ENCODE data around the gene SPG7.

SPG7 gene

DNA sequence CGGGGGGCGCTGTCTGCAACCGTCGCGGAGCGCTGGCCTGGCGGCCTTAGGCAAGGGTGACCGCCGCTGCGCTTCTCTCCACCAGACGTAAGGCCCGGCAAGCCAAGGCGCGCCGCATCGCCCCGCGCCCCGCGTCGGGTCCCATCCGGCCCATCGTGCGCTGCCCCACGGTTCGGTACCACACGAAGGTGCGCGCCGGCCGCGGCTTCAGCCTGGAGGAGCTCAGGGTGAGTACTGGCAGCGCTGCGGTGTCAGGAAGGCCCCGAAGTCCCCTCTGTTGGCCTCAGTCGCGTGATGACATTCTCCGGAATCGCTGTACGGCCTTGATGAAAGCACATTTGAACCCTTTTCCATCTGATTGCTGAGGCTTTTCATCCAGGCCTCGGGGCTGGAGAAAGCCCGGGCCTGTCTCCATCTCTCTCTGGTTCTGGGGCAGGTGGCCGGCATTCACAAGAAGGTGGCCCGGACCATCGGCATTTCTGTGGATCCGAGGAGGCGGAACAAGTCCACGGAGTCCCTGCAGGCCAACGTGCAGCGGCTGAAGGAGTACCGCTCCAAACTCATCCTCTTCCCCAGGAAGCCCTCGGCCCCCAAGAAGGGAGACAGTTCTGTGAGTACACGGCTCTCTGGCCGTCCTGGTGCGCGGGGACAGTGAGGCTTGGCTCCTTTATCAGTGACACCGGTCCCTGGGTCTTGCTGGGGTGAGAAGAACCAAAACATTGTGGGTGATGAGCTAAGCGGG is 53.1 kb downstream of the SPG7 start:
- TF ChIP-seq, protein P1, sequence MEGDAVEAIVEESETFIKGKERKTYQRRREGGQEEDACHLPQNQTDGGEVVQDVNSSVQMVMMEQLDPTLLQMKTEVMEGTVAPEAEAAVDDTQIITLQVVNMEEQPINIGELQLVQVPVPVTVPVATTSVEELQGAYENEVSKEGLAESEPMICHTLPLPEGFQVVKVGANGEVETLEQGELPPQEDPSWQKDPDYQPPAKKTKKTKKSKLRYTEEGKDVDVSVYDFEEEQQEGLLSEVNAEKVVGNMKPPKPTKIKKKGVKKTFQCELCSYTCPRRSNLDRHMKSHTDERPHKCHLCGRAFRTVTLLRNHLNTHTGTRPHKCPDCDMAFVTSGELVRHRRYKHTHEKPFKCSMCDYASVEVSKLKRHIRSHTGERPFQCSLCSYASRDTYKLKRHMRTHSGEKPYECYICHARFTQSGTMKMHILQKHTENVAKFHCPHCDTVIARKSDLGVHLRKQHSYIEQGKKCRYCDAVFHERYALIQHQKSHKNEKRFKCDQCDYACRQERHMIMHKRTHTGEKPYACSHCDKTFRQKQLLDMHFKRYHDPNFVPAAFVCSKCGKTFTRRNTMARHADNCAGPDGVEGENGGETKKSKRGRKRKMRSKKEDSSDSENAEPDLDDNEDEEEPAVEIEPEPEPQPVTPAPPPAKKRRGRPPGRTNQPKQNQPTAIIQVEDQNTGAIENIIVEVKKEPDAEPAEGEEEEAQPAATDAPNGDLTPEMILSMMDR (conservative IDR thresholded peaks at IDR 0.05; ENCODE audit: control insufficient read depth, insufficient read depth, low read depth, low read length), result no peak
- DNase-seq (ENCODE audit: low read depth), result no peak
- peak overlapping the region; percentile 91 for H3K4me3 ChIP-seq (ENCODE audit: control insufficient read depth, low read depth, low read length)

DNA sequence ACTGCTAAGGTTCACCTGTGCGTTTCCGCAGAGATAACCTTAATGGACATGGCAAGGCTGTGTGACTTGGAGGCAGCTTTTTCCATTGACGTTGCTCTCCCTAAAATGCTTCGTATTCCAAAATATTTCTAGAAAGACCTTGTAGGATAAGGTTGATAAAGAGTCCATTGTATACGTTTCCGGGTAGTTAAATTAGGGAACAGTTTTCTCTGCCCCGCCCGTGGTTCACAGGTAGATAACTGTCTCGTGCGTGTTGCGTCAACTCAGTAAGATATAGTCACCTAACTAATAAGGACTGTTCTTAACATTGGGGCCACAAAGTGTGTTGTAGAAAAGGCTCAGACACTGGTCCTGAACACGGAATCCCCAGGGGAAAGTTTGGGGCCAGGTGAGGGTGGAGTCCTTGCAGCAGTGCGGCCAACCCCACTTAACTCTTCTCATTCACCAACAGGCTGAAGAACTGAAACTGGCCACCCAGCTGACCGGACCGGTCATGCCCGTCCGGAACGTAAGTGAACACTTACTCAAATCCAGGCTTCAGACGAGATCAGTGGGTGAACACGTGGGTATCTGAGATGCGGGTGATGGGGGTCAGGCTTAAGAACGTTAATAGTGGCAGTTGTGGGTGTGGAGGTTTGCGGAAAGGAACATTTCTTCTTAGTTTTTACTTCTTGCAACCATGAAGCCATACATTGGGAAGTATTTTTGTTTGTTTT is 53.8 kb downstream of the SPG7 start:
- H3K4me3 ChIP-seq (ENCODE audit: control insufficient read depth, low read depth, low read length), result peak overlapping the region; percentile 91
- TF ChIP-seq, protein P1 (conservative IDR thresholded peaks at IDR 0.05; ENCODE audit: control insufficient read depth, insufficient read depth, low read depth, low read length), result no peak
- DNase-seq (ENCODE audit: low read depth), result peak; percentile 34

DNA sequence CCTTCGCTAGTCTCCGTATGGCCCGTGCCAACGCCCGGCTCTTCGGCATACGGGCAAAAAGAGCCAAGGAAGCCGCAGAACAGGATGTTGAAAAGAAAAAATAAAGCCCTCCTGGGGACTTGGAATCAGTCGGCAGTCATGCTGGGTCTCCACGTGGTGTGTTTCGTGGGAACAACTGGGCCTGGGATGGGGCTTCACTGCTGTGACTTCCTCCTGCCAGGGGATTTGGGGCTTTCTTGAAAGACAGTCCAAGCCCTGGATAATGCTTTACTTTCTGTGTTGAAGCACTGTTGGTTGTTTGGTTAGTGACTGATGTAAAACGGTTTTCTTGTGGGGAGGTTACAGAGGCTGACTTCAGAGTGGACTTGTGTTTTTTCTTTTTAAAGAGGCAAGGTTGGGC is 54.7 kb downstream of the SPG7 start:
- DNase-seq (ENCODE audit: low read depth), result no peak
- TF ChIP-seq, protein P1 (conservative IDR thresholded peaks at IDR 0.05; ENCODE audit: control insufficient read depth, insufficient read depth, low read depth, low read length), result no peak
- peak overlapping the region; percentile 91 for H3K4me3 ChIP-seq (ENCODE audit: control insufficient read depth, low read depth, low read length)

DNA sequence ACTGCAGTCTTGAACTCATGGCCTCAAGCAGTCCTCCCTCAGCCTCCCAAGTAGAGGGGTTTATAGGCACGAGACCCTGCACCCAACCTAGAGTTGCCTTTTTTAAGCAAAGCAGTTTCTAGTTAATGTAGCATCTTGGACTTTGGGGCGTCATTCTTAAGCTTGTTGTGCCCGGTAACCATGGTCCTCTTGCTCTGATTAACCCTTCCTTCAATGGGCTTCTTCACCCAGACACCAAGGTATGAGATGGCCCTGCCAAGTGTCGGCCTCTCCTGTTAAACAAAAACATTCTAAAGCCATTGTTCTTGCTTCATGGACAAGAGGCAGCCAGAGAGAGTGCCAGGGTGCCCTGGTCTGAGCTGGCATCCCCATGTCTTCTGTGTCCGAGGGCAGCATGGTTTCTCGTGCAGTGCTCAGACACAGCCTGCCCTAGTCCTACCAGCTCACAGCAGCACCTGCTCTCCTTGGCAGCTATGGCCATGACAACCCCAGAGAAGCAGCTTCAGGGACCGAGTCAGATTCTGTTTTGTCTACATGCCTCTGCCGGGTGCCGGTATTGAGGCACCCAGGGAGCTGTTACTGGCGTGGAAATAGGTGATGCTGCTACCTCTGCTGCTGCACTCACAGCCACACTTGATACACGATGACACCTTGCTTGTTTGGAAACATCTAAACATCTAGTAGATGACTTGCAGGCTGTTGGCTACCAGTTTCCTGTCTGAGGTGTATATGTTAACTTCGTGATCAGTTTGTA is 55.6 kb downstream of the SPG7 start:
- H3K4me3 ChIP-seq (ENCODE audit: control insufficient read depth, low read depth, low read length), result peak overlapping the region; percentile 15

DNA sequence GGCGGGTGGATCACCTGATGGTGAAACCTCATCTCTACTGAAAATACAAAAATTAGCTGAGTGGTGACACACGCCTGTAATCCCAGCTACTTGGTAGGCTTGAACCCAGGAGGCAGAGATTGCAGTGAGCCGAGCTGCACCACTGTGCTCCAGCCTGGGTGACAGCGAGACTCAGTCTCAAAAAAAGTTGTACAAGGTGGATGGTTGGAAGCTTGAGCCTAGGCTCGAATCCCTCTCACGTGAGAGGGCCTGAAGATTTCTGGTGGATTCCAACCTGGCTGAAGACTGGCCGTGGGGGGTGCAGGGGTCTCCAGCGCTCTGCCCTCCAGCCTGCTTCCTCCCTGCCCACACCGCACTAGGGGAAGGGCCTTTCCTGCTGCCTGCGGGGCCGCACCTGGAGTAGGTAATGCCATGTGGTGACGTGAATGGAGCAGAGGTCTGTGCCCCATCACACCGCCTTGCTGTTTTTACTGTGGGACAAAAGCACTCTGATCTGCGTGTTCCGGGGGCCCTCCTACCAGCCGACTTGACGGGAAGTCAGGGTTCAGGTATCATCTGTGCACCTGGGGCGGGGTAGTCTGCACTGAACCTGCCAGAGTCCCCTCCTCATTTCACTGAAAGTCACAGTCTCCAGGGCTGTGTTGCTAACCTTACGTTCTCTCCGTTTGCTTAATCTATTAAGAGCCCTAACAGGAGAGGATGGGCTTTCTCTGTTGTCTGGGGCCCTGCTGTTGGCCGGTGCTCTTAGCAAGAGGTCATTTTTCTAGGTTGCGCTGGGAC is 56.5 kb downstream of the SPG7 start:
- TF ChIP-seq, protein P1 (conservative IDR thresholded peaks at IDR 0.05; ENCODE audit: control insufficient read depth, insufficient read depth, low read depth, low read length), result no peak
- DNase-seq (ENCODE audit: low read depth), result peak; percentile 37
- H3K4me3 ChIP-seq (ENCODE audit: control insufficient read depth, low read depth, low read length), result no peak overlapping the region

More for the DNA sequence above, 55.6 kb downstream of the SPG7 start:
- no peak for DNase-seq (ENCODE audit: low read depth)
- TF ChIP-seq, protein P1 (conservative IDR thresholded peaks at IDR 0.05; ENCODE audit: control insufficient read depth, insufficient read depth, low read depth, low read length), result no peak

DNA sequence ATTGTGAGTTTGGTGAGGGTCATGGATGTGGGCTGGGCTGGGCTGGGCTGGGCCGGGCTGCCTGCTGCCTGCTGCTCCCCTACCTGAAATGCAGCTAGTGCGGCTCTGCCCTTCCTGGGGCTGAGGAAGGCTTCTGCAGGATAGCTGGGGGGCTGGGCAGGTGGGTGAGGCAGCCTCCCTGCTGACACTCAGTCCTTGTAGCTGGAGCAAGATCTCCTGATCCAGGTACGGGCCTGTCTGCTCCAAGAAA is 57.0 kb downstream of the SPG7 start:
- TF ChIP-seq, protein P1 (conservative IDR thresholded peaks at IDR 0.05; ENCODE audit: control insufficient read depth, insufficient read depth, low read depth, low read length), result no peak
- no peak for DNase-seq (ENCODE audit: low read depth)
- no peak overlapping the region for H3K4me3 ChIP-seq (ENCODE audit: control insufficient read depth, low read depth, low read length)
